ENCODE data around the gene FSIP1. TPM values are rescaled to one million over a fixed set of nuclear protein-coding genes. Genes with fewer than 3 reads are reported as not detected.

Gene FSIP1
- total RNA-seq, 6 donors from 2014 or later = 0.26 to 3.2 (median 0.79) TPM; not detected in 2

DNA sequence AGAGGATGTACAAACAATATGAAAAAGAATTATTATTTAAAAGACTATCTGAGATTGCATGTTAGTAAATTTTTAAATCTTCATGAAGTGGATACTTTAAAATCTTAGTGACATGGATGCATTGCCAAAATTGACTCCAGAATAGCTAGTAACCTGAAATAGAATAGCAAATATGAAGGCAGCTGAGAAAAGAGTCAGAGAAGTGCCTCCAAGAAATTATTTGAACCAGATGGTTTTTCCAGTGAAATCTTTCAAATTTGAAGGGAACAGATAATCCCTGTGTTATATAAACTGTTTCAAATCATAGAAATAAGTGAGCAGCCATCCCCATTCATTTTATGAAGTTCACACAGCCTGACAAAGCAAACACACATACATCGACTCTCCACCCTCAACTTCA, 29.6 kb downstream of the FSIP1 start:
- ATAC-seq (ENCODE audit: low FRiP score in 2 of 2) (no peak), DNase-seq (no peak)
- Histone ChIP-seq H3K4me3 (no peak overlapping the region), H3K27me3 (no peaks in the 10 kb centered on the region), H3K9me3 (no peaks in the 10 kb centered on the region), H3K36me3 (no peaks in the 10 kb centered on the region), H3K4me1 (no peaks in the 10 kb centered on the region), H3K27ac (no peak overlapping the region)
- WGBS, 2 donors = 85 to 91% methylated on average over 1 of the region's 1 CpG
- TF ChIP-seq POLR2AphosphoS5 (IDR thresholded peaks at IDR 0.05) = no peak
- TF ChIP-seq, protein P1, sequence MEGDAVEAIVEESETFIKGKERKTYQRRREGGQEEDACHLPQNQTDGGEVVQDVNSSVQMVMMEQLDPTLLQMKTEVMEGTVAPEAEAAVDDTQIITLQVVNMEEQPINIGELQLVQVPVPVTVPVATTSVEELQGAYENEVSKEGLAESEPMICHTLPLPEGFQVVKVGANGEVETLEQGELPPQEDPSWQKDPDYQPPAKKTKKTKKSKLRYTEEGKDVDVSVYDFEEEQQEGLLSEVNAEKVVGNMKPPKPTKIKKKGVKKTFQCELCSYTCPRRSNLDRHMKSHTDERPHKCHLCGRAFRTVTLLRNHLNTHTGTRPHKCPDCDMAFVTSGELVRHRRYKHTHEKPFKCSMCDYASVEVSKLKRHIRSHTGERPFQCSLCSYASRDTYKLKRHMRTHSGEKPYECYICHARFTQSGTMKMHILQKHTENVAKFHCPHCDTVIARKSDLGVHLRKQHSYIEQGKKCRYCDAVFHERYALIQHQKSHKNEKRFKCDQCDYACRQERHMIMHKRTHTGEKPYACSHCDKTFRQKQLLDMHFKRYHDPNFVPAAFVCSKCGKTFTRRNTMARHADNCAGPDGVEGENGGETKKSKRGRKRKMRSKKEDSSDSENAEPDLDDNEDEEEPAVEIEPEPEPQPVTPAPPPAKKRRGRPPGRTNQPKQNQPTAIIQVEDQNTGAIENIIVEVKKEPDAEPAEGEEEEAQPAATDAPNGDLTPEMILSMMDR (IDR thresholded peaks at IDR 0.05) = no peak
- TF ChIP-seq EP300 (IDR thresholded peaks at IDR 0.05) = no peak
- no peak for TF ChIP-seq POLR2A (IDR thresholded peaks at IDR 0.05)

DNA sequence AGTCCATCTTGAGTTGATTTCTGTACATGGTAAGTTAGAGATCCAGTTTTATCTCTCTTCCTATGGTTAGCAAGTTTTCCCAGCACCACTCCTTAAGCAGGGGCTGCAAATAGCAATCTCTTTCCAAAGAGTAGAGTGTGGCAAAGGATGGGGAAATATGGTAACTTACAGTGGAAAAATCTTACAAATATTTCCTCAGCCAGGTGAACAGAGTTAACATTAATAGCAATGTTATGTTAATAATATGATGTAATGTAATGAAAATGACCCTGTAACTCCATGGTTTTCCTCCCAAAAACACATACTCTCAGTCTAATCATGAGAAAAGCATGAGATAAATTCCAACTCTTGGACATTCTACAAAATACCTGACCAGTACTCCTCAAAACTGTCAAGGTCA, 30.4 kb downstream of the FSIP1 start:
- TF ChIP-seq POLR2A (IDR thresholded peaks at IDR 0.05) (no peak), POLR2AphosphoS5 (IDR thresholded peaks at IDR 0.05) (no peak), EP300 (IDR thresholded peaks at IDR 0.05) (no peak)
- TF ChIP-seq, protein P1 (IDR thresholded peaks at IDR 0.05) = no peak
- no peak for DNase-seq
- Histone ChIP-seq H3K36me3 (no peaks in the 10 kb centered on the region), H3K4me1 (no peaks in the 10 kb centered on the region), H3K27me3 (no peaks in the 10 kb centered on the region), H3K9me3 (no peaks in the 10 kb centered on the region), H3K27ac (no peak overlapping the region), H3K4me3 (no peak overlapping the region)
- ATAC-seq (ENCODE audit: low FRiP score in 2 of 2) = no peak

DNA sequence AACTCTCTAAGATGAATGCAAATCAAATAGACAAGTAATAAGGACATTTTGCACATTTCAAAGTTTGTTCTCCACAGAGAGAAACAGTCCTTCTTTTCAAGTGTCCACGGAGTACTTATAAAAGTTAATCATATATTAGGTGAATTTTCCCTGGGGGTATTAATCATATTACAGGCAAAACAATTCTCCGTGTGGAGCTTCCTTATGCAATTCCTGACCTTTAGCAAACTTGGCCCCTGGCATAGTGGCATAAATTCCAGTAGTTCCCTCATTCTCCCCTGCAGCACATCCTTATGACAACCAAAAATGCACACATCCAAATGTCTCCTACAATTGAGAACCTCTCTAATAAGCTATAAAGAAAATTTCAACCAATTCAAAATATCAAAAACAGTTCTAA, 34.4 kb downstream of the FSIP1 start:
- TF ChIP-seq, protein P1 (IDR thresholded peaks at IDR 0.05) = no peak
- TF ChIP-seq POLR2AphosphoS5 (IDR thresholded peaks at IDR 0.05) = no peak
- no peak for TF ChIP-seq POLR2A (IDR thresholded peaks at IDR 0.05)
- no peak for TF ChIP-seq EP300 (IDR thresholded peaks at IDR 0.05)
- H3K36me3 ChIP-seq = no peaks in the 10 kb centered on the region
- H3K27ac ChIP-seq = no peak overlapping the region
- no peak for DNase-seq
- no peaks in the 10 kb centered on the region for H3K9me3 ChIP-seq
- no peaks in the 10 kb centered on the region for H3K4me1 ChIP-seq
- 46 to 54% methylated on average over 2 of the region's 2 CpGs for WGBS, 2 donors
- no peaks in the 10 kb centered on the region for H3K27me3 ChIP-seq
- no peak overlapping the region for H3K4me3 ChIP-seq
- no peak for ATAC-seq (ENCODE audit: low FRiP score in 2 of 2)

DNA sequence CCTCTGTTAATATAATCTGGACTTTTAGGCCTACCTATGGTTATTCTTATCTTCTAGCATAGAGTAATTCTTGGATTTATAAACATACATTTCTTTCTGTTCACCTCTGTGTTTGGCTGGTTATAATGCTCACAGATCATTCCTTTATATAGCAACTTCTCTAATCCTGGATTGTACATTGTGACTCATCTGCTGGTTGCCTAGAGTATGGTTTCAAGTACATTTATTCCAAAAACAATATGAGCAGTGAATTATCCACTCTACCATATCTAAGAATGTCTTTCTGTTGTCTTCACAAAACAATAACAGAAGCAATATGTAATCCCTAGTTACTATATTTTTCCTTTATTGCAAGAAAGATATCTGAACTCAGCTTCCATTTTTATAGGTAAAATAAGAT, 35.3 kb downstream of the FSIP1 start:
- no peaks in the 10 kb centered on the region for H3K36me3 ChIP-seq
- ATAC-seq (ENCODE audit: low FRiP score in 2 of 2) (no peak), DNase-seq (no peak)
- no peaks in the 10 kb centered on the region for H3K9me3 ChIP-seq
- H3K4me3 ChIP-seq = no peak overlapping the region
- no peaks in the 10 kb centered on the region for H3K4me1 ChIP-seq
- TF ChIP-seq, protein P1 (IDR thresholded peaks at IDR 0.05) = no peak
- TF ChIP-seq EP300 (IDR thresholded peaks at IDR 0.05) = no peak
- TF ChIP-seq POLR2AphosphoS5 (IDR thresholded peaks at IDR 0.05) = no peak
- no peak for TF ChIP-seq POLR2A (IDR thresholded peaks at IDR 0.05)
- H3K27ac ChIP-seq = no peak overlapping the region
- no peaks in the 10 kb centered on the region for H3K27me3 ChIP-seq

DNA sequence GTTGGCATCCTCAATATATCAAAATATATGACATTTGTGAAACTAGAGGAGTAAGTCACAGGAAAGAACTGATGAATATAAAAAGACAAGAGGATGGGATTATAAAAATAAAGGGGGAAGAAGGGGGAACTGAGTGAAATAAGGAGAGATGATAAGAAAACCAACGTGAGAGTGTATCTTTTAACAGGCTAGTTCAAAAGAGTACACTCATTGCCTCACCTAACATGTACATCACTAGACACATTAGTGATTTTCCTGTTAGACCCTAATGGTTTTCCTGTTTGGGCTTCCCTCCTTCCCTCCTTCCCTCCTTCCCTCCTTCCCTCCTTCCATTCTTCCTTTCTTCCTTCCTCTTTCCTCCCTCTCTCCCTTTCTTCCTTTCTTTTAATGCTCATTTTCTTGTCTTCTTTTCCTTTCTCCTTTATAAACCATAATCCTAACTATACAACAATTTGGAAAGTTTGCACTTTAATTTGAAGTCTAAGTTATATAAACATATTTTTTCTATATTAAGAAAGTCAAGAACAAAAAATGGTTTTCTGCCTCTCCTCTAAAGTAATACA, 35.8 kb downstream of the FSIP1 start:
- no peaks in the 10 kb centered on the region for H3K9me3 ChIP-seq
- TF ChIP-seq EP300 (IDR thresholded peaks at IDR 0.05) = no peak
- TF ChIP-seq, protein P1 (IDR thresholded peaks at IDR 0.05) = no peak
- H3K36me3 ChIP-seq = no peaks in the 10 kb centered on the region
- H3K27ac ChIP-seq = no peak overlapping the region
- no peak for DNase-seq
- WGBS, 2 donors = 50 to 56% methylated on average over 1 of the region's 1 CpG
- no peak overlapping the region for H3K4me3 ChIP-seq
- no peaks in the 10 kb centered on the region for H3K4me1 ChIP-seq
- no peaks in the 10 kb centered on the region for H3K27me3 ChIP-seq
- ATAC-seq (ENCODE audit: low FRiP score in 2 of 2) = no peak

All from upper lobe of left lung (tissue), 6 donors.